HG02973 (cell line): Measurements from ENCODE around the gene ZNF23.
"Not testable (repeated sequence)": the region's sequence is repeated elsewhere in the genome, so short reads cannot be mapped to it uniquely, and the experiment has no call there.

Source experiments
- ATAC-seq: cut with Tn5 transposase; IDR thresholded peaks from one replicate; pipeline ENCODE4 v1.9.1; 2021; ENCODE audit warnings: moderate library complexity; ENCODE audit not compliant: unreplicated experiment

The ZNF23 gene

GRCh38 chr16:71461686-71462648 is at the start of gene ZNF23:
ZNF23 (minus strand) TSS chr16:71462247; CDS start chr16:71456796, 5,451 bp downstream.
- peak; percentile 95 for ATAC-seq

GRCh38 chr16:71507061-71507460 is 45.0 kb upstream of the ZNF23 start:
- ATAC-seq: no peak

- ATAC-seq: no peak
These were observed 42.9 kb upstream of the ZNF23 start for GRCh38 chr16:71504901-71505300.

- ATAC-seq: not testable (repeated sequence)
These were observed 42.0 kb upstream of the ZNF23 start for GRCh38 chr16:71504051-71504450.

GRCh38 chr16:71501547-71501946 is 39.5 kb upstream of the ZNF23 start:
- no peak for ATAC-seq

GRCh38 chr16:71500964-71501363 is 38.9 kb upstream of the ZNF23 start:
- ATAC-seq: no peak

GRCh38 chr16:71499775-71500364 is 37.8 kb upstream of the ZNF23 start:
- ATAC-seq: no peak

- no peak for ATAC-seq
These were observed 36.0 kb upstream of the ZNF23 start for GRCh38 chr16:71498031-71498430.

- no peak for ATAC-seq
These were observed 31.2 kb upstream of the ZNF23 start for GRCh38 chr16:71493213-71493612.

- ATAC-seq: no peak
These were observed 30.7 kb upstream of the ZNF23 start for GRCh38 chr16:71492786-71493185.

- no peak for ATAC-seq
These were observed 29.0 kb upstream of the ZNF23 start for GRCh38 chr16:71491054-71491453.

- ATAC-seq: no peak
These were observed 28.3 kb upstream of the ZNF23 start for GRCh38 chr16:71490361-71490760.

- ATAC-seq: no peak
These were observed 27.1 kb upstream of the ZNF23 start, which contains the start of gene ZNF19 for GRCh38 chr16:71489122-71489521. ZNF19 (minus strand) TSS chr16:71489324; CDS start chr16:71482114, 7,210 bp downstream.

- peak; percentile 94 for ATAC-seq
These were observed 22.2 kb upstream of the ZNF23 start for GRCh38 chr16:71484006-71484893.

- no peak for ATAC-seq
These were observed 20.5 kb upstream of the ZNF23 start for GRCh38 chr16:71482569-71482968.

- ATAC-seq: no peak
These were observed 18.9 kb upstream of the ZNF23 start for GRCh38 chr16:71480956-71481355.

GRCh38 chr16:71479420-71479819 is 17.4 kb upstream of the ZNF23 start:
- no peak for ATAC-seq

- no peak for ATAC-seq
These were observed 14.5 kb upstream of the ZNF23 start for GRCh38 chr16:71476457-71477124.

GRCh38 chr16:71474864-71475263 is 12.8 kb upstream of the ZNF23 start:
- ATAC-seq: no peak

- ATAC-seq: no peak
These were observed 11.8 kb upstream of the ZNF23 start for GRCh38 chr16:71473891-71474290.

GRCh38 chr16:71472931-71473330 is 10.9 kb upstream of the ZNF23 start:
- no peak for ATAC-seq
